ENCODE data around the gene PXT1.

PXT1 gene

GRCh38 chr6:36343109-36343680, 99.5 kb downstream of the PXT1 start:
- DNase-seq, result no peak

GRCh38 chr6:36340618-36341454, 101.8 kb downstream of the PXT1 start:
- peak; percentile 55 for DNase-seq
